ENCODE data around the gene ZNF350.
"Not testable (repeated sequence)": the region's sequence is repeated elsewhere in the genome, so short reads cannot be mapped to it uniquely, and the experiment has no call there.

ZNF350 gene

GRCh38 chr19:51975787-51976186 lies 10.9 kb downstream of the ZNF350 start:
- not testable (repeated sequence) for DNase-seq (ENCODE audit: low read depth in 2 of 2, low spot score in 1 of 2)

GRCh38 chr19:51971624-51972023 lies 15.0 kb downstream of the ZNF350 start:
- no peak for DNase-seq (ENCODE audit: low read depth in 2 of 2, low spot score in 1 of 2)

GRCh38 chr19:51970718-51971117 lies 15.9 kb downstream of the ZNF350 start:
- DNase-seq (ENCODE audit: low read depth in 2 of 2, low spot score in 1 of 2) = no peak

GRCh38 chr19:51965583-51965982 lies 21.1 kb downstream of the ZNF350 start:
- no peak for DNase-seq (ENCODE audit: low read depth in 2 of 2, low spot score in 1 of 2)

GRCh38 chr19:51960621-51961233 lies 25.9 kb downstream of the ZNF350 start:
- not testable (repeated sequence) for DNase-seq (ENCODE audit: low read depth in 2 of 2, low spot score in 1 of 2)

- DNase-seq (ENCODE audit: low read depth in 2 of 2, low spot score in 1 of 2) = no peak
Observed at GRCh38 chr19:51959791-51960190, 26.8 kb downstream of the ZNF350 start.

- not testable (repeated sequence) for DNase-seq (ENCODE audit: low read depth in 2 of 2, low spot score in 1 of 2)
Observed at GRCh38 chr19:51957846-51958245, 28.8 kb downstream of the ZNF350 start.

- no peak for DNase-seq (ENCODE audit: low read depth in 2 of 2, low spot score in 1 of 2)
Observed at GRCh38 chr19:51948975-51949374, 37.7 kb downstream of the ZNF350 start.

- DNase-seq (ENCODE audit: low read depth in 2 of 2, low spot score in 1 of 2) = no peak
Observed at GRCh38 chr19:51946602-51947001, 40.0 kb downstream of the ZNF350 start.

- DNase-seq (ENCODE audit: low read depth in 2 of 2, low spot score in 1 of 2) = no peak
Observed at GRCh38 chr19:51944798-51945552, 41.7 kb downstream of the ZNF350 start.

- no peak for DNase-seq (ENCODE audit: low read depth in 2 of 2, low spot score in 1 of 2)
Observed at GRCh38 chr19:51938936-51939335, 47.7 kb downstream of the ZNF350 start.

- no peak for DNase-seq (ENCODE audit: low read depth in 2 of 2, low spot score in 1 of 2)
Observed at GRCh38 chr19:51931921-51932320, 54.7 kb downstream of the ZNF350 start.

GRCh38 chr19:51927859-51928258 lies 58.8 kb downstream of the ZNF350 start:
- no peak for DNase-seq (ENCODE audit: low read depth in 2 of 2, low spot score in 1 of 2)

GRCh38 chr19:51926784-51927741 lies 59.6 kb downstream of the ZNF350 start, which contains the start of gene ZNF613:
TSS of gene ZNF613 (plus strand) at chr19:51927472. CDS start at chr19:51936221, 8,749 bp downstream.
- DNase-seq (ENCODE audit: low read depth in 2 of 2, low spot score in 1 of 2) = peak; percentile 67 to 76

GRCh38 chr19:51926426-51926783 lies 60.2 kb downstream of the ZNF350 start:
- no peak for DNase-seq (ENCODE audit: low read depth in 2 of 2, low spot score in 1 of 2)

GRCh38 chr19:51921949-51922348 lies 64.7 kb downstream of the ZNF350 start:
- no peak for DNase-seq (ENCODE audit: low read depth in 2 of 2, low spot score in 1 of 2)

- DNase-seq (ENCODE audit: low read depth in 2 of 2, low spot score in 1 of 2) = no peak
Observed at GRCh38 chr19:51919606-51920005, 67.0 kb downstream of the ZNF350 start.

GRCh38 chr19:51916167-51916566 lies 70.5 kb downstream of the ZNF350 start:
- no peak for DNase-seq (ENCODE audit: low read depth in 2 of 2, low spot score in 1 of 2)

- no peak for DNase-seq (ENCODE audit: low read depth in 2 of 2, low spot score in 1 of 2)
Observed at GRCh38 chr19:51915324-51915867, 71.2 kb downstream of the ZNF350 start.
